Pulmonary artery endothelial cell (primary cell): ENCODE results near the gene SYPL2. TPM values are rescaled to one million over a fixed set of nuclear protein-coding genes. Genes with fewer than 3 reads are reported as not detected.

Experiments
- DNase-seq: peaks from one replicate; pipeline ENCODE4 v3.0.0-alpha.2; 2011; ENCODE audit warnings: low read depth, low spot score
- total RNA-seq: library from RNA; depleted of rRNA; stranded (reverse); fragments of >200 nt; gene quantifications from 2 replicates; pipeline ENCODE4 v1.2.3, GENCODE V29; 2014

Gene SYPL2
- total RNA-seq, 1 donor from 2014 or later = not detected

- no peak for DNase-seq
These were observed 48.5 kb downstream of the SYPL2 start for GRCh38 chr1:109514846-109515245.

GRCh38 chr1:109516872-109517271, 50.5 kb downstream of the SYPL2 start:
- no peak for DNase-seq

- DNase-seq = no peak
These were observed 51.0 kb downstream of the SYPL2 start for GRCh38 chr1:109517337-109517736.

GRCh38 chr1:109521002-109521951, 54.9 kb downstream of the SYPL2 start:
- DNase-seq = no peak

GRCh38 chr1:109522026-109522425, 55.7 kb downstream of the SYPL2 start:
- DNase-seq = no peak

- no peak for DNase-seq
These were observed 57.4 kb downstream of the SYPL2 start for GRCh38 chr1:109523706-109524105.

- DNase-seq = no peak
These were observed 60.9 kb downstream of the SYPL2 start for GRCh38 chr1:109527098-109527811.

- DNase-seq = no peak
These were observed 61.7 kb downstream of the SYPL2 start for GRCh38 chr1:109527846-109528695.

GRCh38 chr1:109528712-109529111, 62.4 kb downstream of the SYPL2 start:
- no peak for DNase-seq

- no peak for DNase-seq
These were observed 63.6 kb downstream of the SYPL2 start for GRCh38 chr1:109529881-109530456.

GRCh38 chr1:109530457-109531087, 64.2 kb downstream of the SYPL2 start:
- DNase-seq = no peak

- no peak for DNase-seq
These were observed 65.0 kb downstream of the SYPL2 start for GRCh38 chr1:109531380-109531779.

Other genes starting within 250 kb of the SYPL2 start
- gene CELSR2, start 217.0 kb upstream of the SYPL2 start, total RNA-seq = 1.1 and 1.3 TPM in 2 replicates
- 5.5 and 12.8 TPM in 2 replicates for gene PSRC1, start 183.4 kb upstream of the SYPL2 start, total RNA-seq
- not detected in 2 replicates for gene MYBPHL, start 159.5 kb upstream of the SYPL2 start, total RNA-seq
- 14.5 and 18.4 TPM in 2 replicates for gene SORT1, start 68.6 kb upstream of the SYPL2 start, total RNA-seq
- gene PSMA5, start 40.1 kb upstream of the SYPL2 start, total RNA-seq = 69.6 and 74.4 TPM in 2 replicates
- gene ATXN7L2, start 17.4 kb downstream of the SYPL2 start, total RNA-seq = 0.99 and 1.1 TPM in 2 replicates
- gene CYB561D1, start 27.5 kb downstream of the SYPL2 start, total RNA-seq = 4.0 and 5.0 TPM in 2 replicates
- gene AMIGO1, start 43.2 kb downstream of the SYPL2 start, total RNA-seq = 1.8 and 2.4 TPM in 2 replicates
- gene GPR61, start 73.3 kb downstream of the SYPL2 start, total RNA-seq = 0.14 and 0.46 TPM in 2 replicates
- 18.7 and 21.4 TPM in 2 replicates for gene GNAI3, start 82.1 kb downstream of the SYPL2 start, total RNA-seq
- 0.26 and 0.42 TPM in 2 replicates for gene GNAT2, start 153.1 kb downstream of the SYPL2 start, total RNA-seq
- gene AMPD2, start 153.3 kb downstream of the SYPL2 start, total RNA-seq = 47.8 and 49.5 TPM in 2 replicates
- gene GSTM4, start 189.6 kb downstream of the SYPL2 start, total RNA-seq = 2.5 and 3.3 TPM in 2 replicates
- 1.1 and 7.2 TPM in 2 replicates for gene GSTM2, start 201.5 kb downstream of the SYPL2 start, total RNA-seq
- not detected in 2 replicates for gene GSTM1, start 221.3 kb downstream of the SYPL2 start, total RNA-seq
- 0.13 and 0.18 TPM in 2 replicates for gene GSTM5, start 245.7 kb downstream of the SYPL2 start, total RNA-seq